DND-41 (cell line): ENCODE results near the gene GJD2.

ENCODE experiments used
- CTCF ChIP-seq: IDR thresholded peaks from 2 replicates; pipeline ENCODE4 v1.5.1; 2012; ENCODE audit warnings: borderline replicate concordance, low read length, moderate library complexity, mild to moderate bottlenecking; ENCODE audit not compliant: poor library complexity, severe bottlenecking; ENCODE audit errors: extremely low read depth
- EZH2 ChIP-seq: IDR thresholded peaks from 3 replicates; pipeline ENCODE4 v1.6.1; 2012; ENCODE audit warnings: borderline replicate concordance, low read depth, mild to moderate bottlenecking, moderate library complexity, low read length, inconsistent platforms; ENCODE audit not compliant: severe bottlenecking

GRCh38 chr15:34757262-34757661, 2.5 kb upstream of the GJD2 start:
- TF ChIP-seq CTCF (no peak), EZH2 (no peak)
